ENCODE measurements around the gene CMTM6.
"Not testable (repeated sequence)": the region's sequence is repeated elsewhere in the genome, so short reads cannot be mapped to it uniquely, and the experiment has no call there.

The CMTM6 gene

GRCh38 chr3:32502118-32502945, at the start of gene CMTM6:
Gene CMTM6, minus strand, starts transcription at chr3:32502852. Its CDS starts 107 bp downstream, at chr3:32502745.
- peak; percentile 90 for DNase-seq

- DNase-seq = no peak
Observed at GRCh38 chr3:32552013-32552412, 49.4 kb upstream of the CMTM6 start.

GRCh38 chr3:32551496-32551895, 48.8 kb upstream of the CMTM6 start:
- no peak for DNase-seq

- no peak for DNase-seq
Observed at GRCh38 chr3:32551087-32551486, 48.4 kb upstream of the CMTM6 start.

- no peak for DNase-seq
Observed at GRCh38 chr3:32545305-32545704, 42.7 kb upstream of the CMTM6 start.

GRCh38 chr3:32544894-32545293, 42.2 kb upstream of the CMTM6 start:
- DNase-seq = no peak

GRCh38 chr3:32542807-32543206, 40.2 kb upstream of the CMTM6 start:
- DNase-seq = no peak

- no peak for DNase-seq
Observed at GRCh38 chr3:32540899-32541298, 38.2 kb upstream of the CMTM6 start.

- no peak for DNase-seq
Observed at GRCh38 chr3:32532434-32532833, 29.8 kb upstream of the CMTM6 start.

GRCh38 chr3:32531010-32531647, 28.5 kb upstream of the CMTM6 start:
- DNase-seq = no peak

GRCh38 chr3:32525720-32526119, 23.1 kb upstream of the CMTM6 start:
- DNase-seq = no peak

GRCh38 chr3:32522682-32523081, 20.0 kb upstream of the CMTM6 start:
- no peak for DNase-seq

GRCh38 chr3:32518921-32519320, 16.3 kb upstream of the CMTM6 start:
- DNase-seq = not testable (repeated sequence)

- not testable (repeated sequence) for DNase-seq
Observed at GRCh38 chr3:32516751-32517150, 14.1 kb upstream of the CMTM6 start.

- DNase-seq = no peak
Observed at GRCh38 chr3:32511005-32511404, 8.4 kb upstream of the CMTM6 start.

GRCh38 chr3:32510075-32510724, 7.5 kb upstream of the CMTM6 start:
- DNase-seq = peak; percentile 49

GRCh38 chr3:32508711-32509110, 6.1 kb upstream of the CMTM6 start:
- DNase-seq = no peak

- DNase-seq = no peak
Observed at GRCh38 chr3:32506466-32506865, 3.8 kb upstream of the CMTM6 start.

- DNase-seq = no peak
Observed at GRCh38 chr3:32502946-32503286, 264 bp upstream of the CMTM6 start.

- no peak for DNase-seq
Observed at GRCh38 chr3:32501783-32502117, 902 bp downstream of the CMTM6 start.

GRCh38 chr3:32500880-32501782, 1.5 kb downstream of the CMTM6 start:
- DNase-seq = no peak

GRCh38 chr3:32500231-32500630, 2.4 kb downstream of the CMTM6 start:
- no peak for DNase-seq

- DNase-seq = no peak
Observed at GRCh38 chr3:32499585-32499984, 3.1 kb downstream of the CMTM6 start.
